Measurements from ENCODE around the gene CD151. TPM values are rescaled to one million over a fixed set of nuclear protein-coding genes. Genes with fewer than 3 reads are reported as not detected.

Gene CD151
- total RNA-seq, 1 donor from 2014 or later, result 401 TPM

- ATAC-seq (no peak), DNase-seq (no peak)
- intact Hi-C loops (cut with micrococcal nuclease), result no loop called here
These were observed 30.5 kb downstream of the CD151 start for GRCh38 chr11:863023-863909.

- intact Hi-C loops (cut with micrococcal nuclease), result no loop called here
These were observed 31.4 kb downstream of the CD151 start for GRCh38 chr11:863910-864827.

DNA sequence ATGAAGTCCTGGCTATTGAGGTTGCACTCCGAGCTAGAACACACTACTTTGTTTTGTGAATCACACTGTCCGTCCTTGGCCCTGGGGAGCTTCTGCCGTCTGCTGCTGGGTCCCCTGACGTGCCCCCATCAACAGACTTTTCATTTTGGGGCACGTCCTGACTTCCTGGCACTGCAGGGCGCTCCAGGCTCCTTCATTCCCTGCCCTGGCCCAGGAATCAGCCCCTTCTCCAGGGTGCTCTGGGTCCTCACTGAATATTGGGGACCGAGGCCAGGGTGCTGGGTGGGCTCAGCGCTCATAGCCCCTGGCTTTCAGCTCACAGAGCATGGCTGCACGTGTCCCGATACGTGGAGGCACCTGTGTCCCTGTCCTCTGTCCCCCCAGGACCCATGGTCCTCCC is 32.1 kb downstream of the CD151 start:
- ATAC-seq, result no peak
- intact Hi-C loops (cut with micrococcal nuclease), result no loop called here

More at GRCh38 chr11:863910-864827, 31.4 kb downstream of the CD151 start:
- no peak for DNase-seq
- no peak for ATAC-seq

DNA sequence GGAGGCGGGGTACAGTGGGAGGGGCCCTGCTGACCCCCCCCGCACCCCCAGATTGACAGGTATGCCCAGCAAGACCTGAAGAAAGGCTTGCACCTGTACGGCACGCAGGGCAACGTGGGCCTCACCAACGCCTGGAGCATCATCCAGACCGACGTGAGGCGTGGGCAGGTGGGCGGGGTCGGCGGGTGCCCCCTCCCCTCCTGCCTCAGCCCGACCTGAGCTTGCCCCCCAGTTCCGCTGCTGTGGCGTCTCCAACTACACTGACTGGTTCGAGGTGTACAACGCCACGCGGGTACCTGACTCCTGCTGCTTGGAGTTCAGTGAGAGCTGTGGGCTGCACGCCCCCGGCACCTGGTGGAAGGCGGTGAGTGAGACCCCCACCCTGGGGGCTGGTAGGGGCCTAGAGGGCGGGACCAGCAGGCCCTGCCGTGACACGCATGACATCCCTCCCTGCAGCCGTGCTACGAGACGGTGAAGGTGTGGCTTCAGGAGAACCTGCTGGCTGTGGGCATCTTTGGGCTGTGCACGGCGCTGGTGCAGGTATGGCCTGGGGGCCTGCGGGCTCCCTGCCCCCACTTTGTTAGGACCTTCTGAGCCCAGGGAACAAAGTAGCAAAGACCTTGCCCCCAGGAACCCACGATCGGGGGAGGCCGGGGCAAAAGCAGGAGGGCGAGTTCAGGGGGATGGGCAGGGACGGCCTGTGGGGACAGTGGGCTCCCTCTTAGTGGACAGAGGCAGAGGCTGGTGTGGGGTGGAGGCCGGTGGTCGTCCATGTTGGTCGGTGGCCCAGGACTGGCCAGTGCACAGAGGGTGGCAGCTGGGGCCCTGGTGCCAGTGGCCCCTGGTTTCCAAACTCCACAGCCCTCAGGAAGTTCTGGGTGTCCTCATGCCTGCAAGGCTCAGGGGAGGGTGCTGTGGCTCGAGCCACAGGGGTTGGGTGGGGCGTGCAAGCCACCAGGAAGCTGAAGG is 33.0 kb downstream of the CD151 start:
- ATAC-seq, result no peak
- intact Hi-C loops (cut with micrococcal nuclease), result no loop called here
- no peak for DNase-seq

More for the DNA sequence above, 32.1 kb downstream of the CD151 start:
- no peak for DNase-seq

DNA sequence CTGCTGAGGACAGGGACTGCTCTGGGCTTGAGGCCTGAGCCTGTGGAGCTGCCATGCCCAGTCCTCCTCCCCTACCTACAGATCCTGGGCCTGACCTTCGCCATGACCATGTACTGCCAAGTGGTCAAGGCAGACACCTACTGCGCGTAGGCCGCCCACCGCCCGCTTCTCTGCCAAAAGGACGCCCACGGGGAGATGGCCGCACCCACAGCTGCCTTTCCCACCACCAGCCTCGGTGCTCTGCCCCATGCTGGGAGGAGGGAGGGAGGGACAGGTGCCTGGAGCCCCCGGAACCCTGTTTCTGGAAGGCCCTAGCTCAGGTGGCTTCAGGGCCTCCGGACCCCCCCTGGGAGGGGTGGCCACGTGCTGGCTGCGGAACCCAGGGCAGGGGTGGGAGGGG is 33.7 kb downstream of the CD151 start:
- DNase-seq (no peak), ATAC-seq (no peak)
- intact Hi-C loops (cut with micrococcal nuclease), result no loop called here

DNA sequence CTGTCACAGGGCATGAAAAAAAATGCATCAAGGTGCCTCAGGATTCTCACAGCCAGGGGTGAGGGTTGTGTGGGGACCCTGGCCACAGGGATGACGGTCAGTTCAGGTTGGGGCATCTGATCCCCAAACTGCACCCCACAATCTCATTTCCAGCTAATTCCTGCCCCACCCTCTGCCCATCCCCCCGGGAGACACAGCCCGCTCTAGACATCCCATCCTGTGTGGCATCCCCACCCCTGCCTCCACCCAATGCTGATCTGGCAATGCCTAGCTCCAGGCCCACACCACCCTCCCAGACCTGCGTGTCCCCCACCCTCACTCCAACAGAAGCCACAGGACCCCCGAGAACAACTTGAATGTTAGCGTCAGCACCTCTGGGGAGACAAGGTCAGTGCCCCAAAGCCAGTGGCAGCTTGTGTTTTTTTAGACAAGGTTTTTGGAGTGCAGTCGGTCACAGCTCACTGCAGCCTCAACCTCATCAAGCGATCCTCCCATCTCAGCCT is 35.2 kb downstream of the CD151 start:
- DNase-seq (no peak), ATAC-seq (no peak)
- intact Hi-C loops (cut with micrococcal nuclease), result no loop called here

GRCh38 chr11:868394-868793 is 35.6 kb downstream of the CD151 start:
- ATAC-seq (no peak), DNase-seq (no peak)
- intact Hi-C loops (cut with micrococcal nuclease), result no loop called here

DNA sequence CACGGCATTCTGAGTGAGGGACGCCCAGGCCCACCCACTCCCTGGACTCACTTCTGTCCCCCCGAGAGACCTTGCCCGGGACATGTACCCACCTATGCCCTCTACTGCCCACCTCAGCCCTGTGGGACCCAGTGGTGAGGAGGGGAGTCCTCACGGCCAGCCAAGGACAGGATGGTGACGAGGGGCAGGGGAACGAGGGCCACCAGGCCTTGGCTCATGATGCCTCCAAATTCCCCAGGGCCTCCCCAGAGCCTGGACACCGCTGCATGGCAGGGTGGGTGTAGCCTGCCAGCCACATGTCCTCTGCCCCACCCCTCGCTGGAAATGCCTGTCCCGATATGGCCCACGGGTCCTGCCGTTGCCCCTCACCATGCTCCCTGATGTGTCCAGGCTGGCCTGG is 36.0 kb downstream of the CD151 start:
- intact Hi-C loops (cut with micrococcal nuclease), result no loop called here
- DNase-seq, result no peak
- no peak for ATAC-seq

GRCh38 chr11:869399-870126 is 36.8 kb downstream of the CD151 start:
- intact Hi-C loops (cut with micrococcal nuclease), result no loop called here
- DNase-seq (no peak), ATAC-seq (no peak)

DNA sequence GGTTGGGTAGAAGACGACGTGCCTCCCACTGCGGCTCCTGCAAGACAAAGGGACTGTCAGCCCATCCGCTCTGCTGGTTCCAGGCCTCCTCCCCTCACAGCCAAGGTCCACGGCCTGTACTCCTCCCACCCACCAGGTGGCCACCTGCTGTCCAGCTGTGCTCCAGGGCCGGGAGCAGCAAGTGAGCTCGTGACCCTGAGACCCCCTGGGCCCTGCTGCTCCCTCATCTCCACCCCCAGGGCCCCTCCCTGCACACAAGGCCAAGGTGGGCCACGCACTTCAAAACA is 37.3 kb downstream of the CD151 start:
- DNase-seq, result no peak
- intact Hi-C loops (cut with micrococcal nuclease), result no loop called here
- no peak for ATAC-seq

DNA sequence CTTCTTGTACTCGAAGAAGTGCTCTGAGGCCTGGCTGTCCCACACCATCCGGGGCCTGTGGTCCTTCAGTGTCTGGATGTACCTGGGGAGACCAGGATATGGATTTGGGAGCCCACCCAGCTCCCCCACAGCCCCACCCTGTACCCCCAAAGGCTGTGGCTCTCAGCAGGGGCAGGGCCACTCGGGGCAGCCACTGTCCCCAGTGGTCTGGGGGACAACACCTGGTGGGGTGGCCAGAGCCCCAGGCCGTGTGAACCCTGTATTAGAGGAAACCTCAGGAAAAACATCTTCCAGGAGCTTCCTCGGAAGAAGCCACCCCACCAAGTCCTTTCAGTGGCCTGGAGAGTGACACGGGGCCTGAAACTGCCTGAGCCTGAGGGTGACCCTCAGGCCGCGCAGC is 37.7 kb downstream of the CD151 start:
- intact Hi-C loops (cut with micrococcal nuclease), result no loop called here
- ATAC-seq (no peak), DNase-seq (no peak)

- no peak for ATAC-seq
- intact Hi-C loops (cut with micrococcal nuclease), result no loop called here
- no peak for DNase-seq
These were observed 38.7 kb downstream of the CD151 start for GRCh38 chr11:871472-871871.

DNA sequence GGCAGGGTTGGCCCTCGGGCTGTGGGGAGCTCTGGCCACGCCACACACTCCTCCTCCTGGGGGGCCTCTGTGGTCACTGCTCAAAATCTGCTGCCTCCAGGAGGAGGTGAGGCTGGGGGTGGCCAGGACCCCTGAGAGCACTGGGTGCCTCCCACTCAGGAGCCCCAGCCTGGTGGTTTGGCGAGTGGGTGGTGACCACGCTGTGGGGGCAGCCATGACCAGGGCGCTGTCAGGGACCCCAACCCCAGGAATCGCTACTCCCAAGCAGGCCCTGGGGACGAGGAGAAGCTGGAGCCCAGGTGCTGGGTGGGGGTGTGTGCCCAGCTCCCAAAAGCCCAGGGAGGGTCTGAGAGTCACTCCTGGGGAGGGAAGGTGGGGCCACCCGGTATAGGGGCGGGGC is 40.0 kb downstream of the CD151 start:
- no peak for ATAC-seq
- intact Hi-C loops (cut with micrococcal nuclease), result no loop called here
- DNase-seq, result no peak

DNA sequence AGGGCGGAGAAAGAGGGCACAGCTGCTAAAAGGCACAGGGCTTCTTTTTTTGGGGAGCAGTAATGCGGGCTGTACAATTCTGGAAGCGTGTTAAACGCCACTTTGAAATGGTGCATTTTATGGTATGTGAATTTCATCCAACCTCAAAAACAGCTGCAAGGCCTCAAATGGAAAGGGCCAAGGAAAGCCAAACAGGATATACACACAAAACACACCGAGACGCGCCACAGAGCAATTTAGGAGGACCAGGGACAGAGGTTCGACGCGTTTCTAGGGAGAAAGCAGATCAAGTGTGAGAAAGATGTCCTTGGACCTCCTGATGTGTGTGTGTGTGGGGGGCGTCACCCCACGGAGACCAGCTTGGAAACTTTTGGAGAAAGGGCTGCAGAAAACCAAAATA is 41.0 kb downstream of the CD151 start:
- DNase-seq, result no peak
- ATAC-seq, result no peak
- intact Hi-C loops (cut with micrococcal nuclease), result no loop called here

GRCh38 chr11:875203-875602 is 42.5 kb downstream of the CD151 start:
- DNase-seq, result no peak
- no peak for ATAC-seq
- intact Hi-C loops (cut with micrococcal nuclease), result no loop called here

GRCh38 chr11:875769-876301 is 43.1 kb downstream of the CD151 start:
- DNase-seq, result no peak
- intact Hi-C loops (cut with micrococcal nuclease), result no loop called here
- ATAC-seq, result no peak

GRCh38 chr11:876545-876944 is 43.8 kb downstream of the CD151 start:
- intact Hi-C loops (cut with micrococcal nuclease), result no loop called here
- peak; percentile 82 for DNase-seq
- peak; percentile 93 for ATAC-seq

- ATAC-seq (no peak), DNase-seq (no peak)
- intact Hi-C loops (cut with micrococcal nuclease), result no loop called here
These were observed 44.8 kb downstream of the CD151 start for GRCh38 chr11:877565-877964.
